H1 (cell line): Measurements from ENCODE around the gene CDKL5. TPM values are rescaled to one million over a fixed set of nuclear protein-coding genes. Genes with fewer than 3 reads are reported as not detected.
"Not testable (repeated sequence)": the region's sequence is repeated elsewhere in the genome, so short reads cannot be mapped to it uniquely, and the experiment has no call there.

Source experiments
- CTCF ChIA-PET: fragments of 300-600 bp; sonication (Branson Sonifier 250); formaldehyde crosslinking; loops from one replicate; lab custom pipeline; 2021; ENCODE audit not compliant: partially characterized antibody; lab: Charles Lee
- POLR2A ChIA-PET: fragments of 300-600 bp; sonication (Branson Sonifier 250); formaldehyde crosslinking; loops from one replicate; lab custom pipeline; 2021; ENCODE audit warnings: inconsistent platforms; ENCODE audit not compliant: partially characterized antibody; lab: Charles Lee
- DNase-seq, 2 experiments: peaks; one replicate each; pipeline versions ENCODE4 v3.0.0 to v3.0.0-alpha.2; 2010 to 2022; ENCODE audit warnings: low spot score in 2 of 2, low read depth in 1 of 2, mixed read lengths in 1 of 2
- FAIRE-seq: peaks from 2 replicates; lab custom pipeline; 2011; peaks lifted over from hg19 to GRCh38; lab: Jason Lieb, UNC
- H2AFZ ChIP-seq: 2 replicates; pipeline ENCODE4 v1.8.1; 2012; ENCODE audit warnings: low read length, inconsistent platforms
- H2AK5ac ChIP-seq: 2 replicates; pipeline ENCODE4 v1.6.1; 2013; ENCODE audit warnings: low read depth, low read length
- H2BK120ac ChIP-seq: replicated peaks from 2 replicates; pipeline ENCODE3; 2013; ENCODE audit warnings: low read depth, low read length, inconsistent platforms
- H2BK12ac ChIP-seq: 2 replicates; pipeline ENCODE4 v1.6.1; 2013; ENCODE audit warnings: low read depth, low read length
- H2BK15ac ChIP-seq: 2 replicates; pipeline ENCODE4 v1.6.1; 2013; ENCODE audit warnings: low read length
- H2BK20ac ChIP-seq: 2 replicates; pipeline ENCODE4 v1.6.1; 2013; ENCODE audit warnings: low read length
- H2BK5ac ChIP-seq: 2 replicates; pipeline ENCODE4 v1.6.1; 2013; ENCODE audit warnings: low read depth, low read length
- H3K14ac ChIP-seq: 2 replicates; pipeline ENCODE4 v1.6.1; 2013; ENCODE audit warnings: inconsistent platforms; ENCODE audit not compliant: insufficient read length
- H3K18ac ChIP-seq: 2 replicates; pipeline ENCODE4 v1.6.1; 2013; ENCODE audit warnings: low read length; ENCODE audit errors: extremely low read depth
- H3K23ac ChIP-seq: 2 replicates; pipeline ENCODE4 v1.6.1; 2013; ENCODE audit warnings: inconsistent platforms; ENCODE audit not compliant: insufficient read length
- H3K23me2 ChIP-seq: 2 replicates; pipeline ENCODE4 v1.6.1; 2013; ENCODE audit warnings: low read depth, low read length
- H3K27ac ChIP-seq: 2 replicates; pipeline ENCODE4 v1.6.1; 2011; ENCODE audit warnings: low read depth, low read length, inconsistent platforms
- H3K27me3 ChIP-seq, 4 experiments: replicated peaks in 1 of 4; 1 replicate in 1 of 4; 2 replicates in 3 of 4; pipeline versions ENCODE4 v1.6.1 to v1.8.1; 2011 to 2013; ENCODE audit warnings: low read length in 3 of 4, mild to moderate bottlenecking in 3 of 4, inconsistent platforms in 2 of 4, mixed read lengths in 2 of 4, moderate library complexity in 1 of 4; ENCODE audit not compliant: control insufficient read depth in 3 of 4, insufficient read depth in 3 of 4; ENCODE audit errors: extremely low read depth in 1 of 4
- H3K36me3 ChIP-seq, 4 experiments: 2 replicates each; pipeline versions ENCODE4 v1.6.1 to v1.8.1; 2011 to 2013; ENCODE audit warnings: mild to moderate bottlenecking in 4 of 4, low read length in 3 of 4, moderate library complexity in 2 of 4, control low read depth in 1 of 4, inconsistent platforms in 1 of 4; ENCODE audit not compliant: insufficient read depth in 4 of 4, control insufficient read depth in 2 of 4
- H3K4ac ChIP-seq: replicated peaks from 2 replicates; pipeline ENCODE3; 2013; ENCODE audit warnings: low read length, low read depth, mixed read lengths, inconsistent platforms; ENCODE audit not compliant: insufficient read length
- H3K4me1 ChIP-seq, 4 experiments: replicated peaks in 1 of 4; 1 replicate in 1 of 4; 2 replicates in 3 of 4; pipeline versions ENCODE4 v1.6.1 to v1.8.1; 2011 to 2013; ENCODE audit warnings: low read length in 3 of 4, inconsistent platforms in 2 of 4, mixed read lengths in 1 of 4; ENCODE audit not compliant: insufficient read depth in 4 of 4, control insufficient read depth in 3 of 4
- H3K4me2 ChIP-seq, 2 experiments: 2 replicates each; pipeline versions ENCODE4 v1.6.1 to v1.8.1; 2011 to 2013; ENCODE audit warnings: low read depth in 2 of 2, low read length in 2 of 2, control low read depth in 1 of 2, inconsistent platforms in 1 of 2, mild to moderate bottlenecking in 1 of 2; ENCODE audit not compliant: insufficient read depth in 1 of 2
- H3K4me3 ChIP-seq, 4 experiments: fragments of 200-600, 300-600 bp in 1 of 4; sonication (generic), shearing (Covaris generic), sonication (Bioruptor Twin) in 1 of 4; 2 replicates each; pipeline versions ENCODE4 v1.5.1 to v1.8.1; 2011 to 2016; ENCODE audit warnings: low read length in 4 of 4, low read depth in 3 of 4, control low read depth in 2 of 4, inconsistent platforms in 2 of 4, mild to moderate bottlenecking in 2 of 4, mixed read lengths in 1 of 4, moderate library complexity in 1 of 4; ENCODE audit not compliant: insufficient read depth in 2 of 4; ENCODE audit errors: extremely low read depth in 1 of 4
- H3K56ac ChIP-seq: replicated peaks from 2 replicates; pipeline ENCODE3; 2013; ENCODE audit warnings: low read depth, mild to moderate bottlenecking, mixed read lengths, low read length, inconsistent platforms; ENCODE audit not compliant: insufficient read length
- H3K79me1 ChIP-seq: 2 replicates; pipeline ENCODE4 v1.6.1; 2013; ENCODE audit warnings: low read depth, low read length, control low read depth
- H3K79me2 ChIP-seq, 2 experiments: 2 replicates each; pipeline versions ENCODE4 v1.6.1 to v1.8.1; 2012 to 2013; ENCODE audit warnings: low read length in 2 of 2, mild to moderate bottlenecking in 2 of 2, inconsistent platforms in 1 of 2; ENCODE audit not compliant: insufficient read depth in 2 of 2, control insufficient read depth in 1 of 2
- H3K9ac ChIP-seq, 4 experiments: replicated peaks in 1 of 4; 1 replicate in 1 of 4; 2 replicates in 3 of 4; pipeline versions ENCODE4 v1.6.1 to v1.8.1; 2011 to 2013; ENCODE audit warnings: low read depth in 3 of 4, low read length in 3 of 4, control low read depth in 2 of 4, mild to moderate bottlenecking in 2 of 4, moderate library complexity in 2 of 4, inconsistent platforms in 1 of 4; ENCODE audit errors: extremely low read depth in 1 of 4
- H3K9me3 ChIP-seq, 2 experiments: 2 replicates each; pipeline versions ENCODE4 v1.6.1 to v1.8.1; 2012 to 2013; ENCODE audit warnings: mild to moderate bottlenecking in 2 of 2, moderate library complexity in 2 of 2, control low read depth in 1 of 2, inconsistent platforms in 1 of 2, low read depth in 1 of 2, low read length in 1 of 2, mixed read lengths in 1 of 2; ENCODE audit not compliant: insufficient read depth in 2 of 2
- H4K20me1 ChIP-seq, 2 experiments: replicated peaks in 1 of 2; 2 replicates each; pipeline versions ENCODE3 to v1.8.1; 2011 to 2013; ENCODE audit warnings: inconsistent platforms in 2 of 2, low read length in 2 of 2, mild to moderate bottlenecking in 1 of 2; ENCODE audit not compliant: insufficient read depth in 2 of 2, control insufficient read depth in 1 of 2
- H4K5ac ChIP-seq: 2 replicates; pipeline ENCODE4 v1.6.1; 2013; ENCODE audit warnings: low read length, low read depth, mixed read lengths, inconsistent platforms; ENCODE audit not compliant: insufficient read length
- H4K8ac ChIP-seq: 2 replicates; pipeline ENCODE4 v1.8.0; 2013; ENCODE audit warnings: mild to moderate bottlenecking, moderate library complexity, low read length, inconsistent platforms; ENCODE audit not compliant: insufficient read depth; ENCODE audit errors: extremely low read depth
- H4K91ac ChIP-seq: replicated peaks from 2 replicates; pipeline ENCODE3; 2013; ENCODE audit warnings: low read length, mixed read lengths, inconsistent platforms; ENCODE audit not compliant: insufficient read length
- WGBS, 2 experiments: shearing (Covaris generic) in 1 of 2; methylation state at CpG; one replicate each; pipeline versions ENCODE4 v1.1.6 to v1.1.7; 2013 to 2015; ENCODE audit warnings: low lambda C conversion rate in 2 of 2, mixed read lengths in 2 of 2, inconsistent platforms in 1 of 2, low coverage in 1 of 2, missing lambda C conversion rate in 1 of 2; ENCODE audit not compliant: insufficient replicate concordance in 2 of 2, insufficient coverage in 1 of 2, insufficient read length in 1 of 2; ENCODE audit errors: extremely low coverage in 1 of 2, missing lambda C conversion rate in 1 of 2; 5-methylcytosine and 5-hydroxymethylcytosine counted together
- polyA plus RNA-seq, 7 experiments: library from polyadenylated mRNA; depleted of rRNA in 3 of 7; stranded (reverse) in 5 of 7; unstranded in 2 of 7; fragments of >200 nt in 5 of 7; fragments of 200-250 nt in 2 of 7; gene quantifications; 1 replicate in 5 of 7; 2 replicates in 1 of 7; 4 replicates in 1 of 7; pipeline versions ENCODE4 v1.2.1 to v1.2.3, GENCODE V29; 2011 to 2013; ENCODE audit warnings: missing spikeins in 2 of 7, mixed read lengths in 2 of 7
- total RNA-seq: library from RNA; stranded (reverse); fragmentation: NEBNext Ultra II Directional; extraction: Animal tissue kit (Norgen Biotek cat#: 25700); gene quantifications from 2 replicates; pipeline ENCODE4 v1.2.1, GENCODE V29; 2021

Gene CDKL5
- total and polyA plus RNA-seq, 2 of the 8 experiments (the other 6 are each of a cell fraction or from before 2014, with no cell fraction given) = 5.5 to 15.6 TPM

- POLR2A ChIA-PET, FAIRE-seq, DNase-seq, H3K27me3 ChIP-seq, H2BK5ac ChIP-seq, H3K18ac ChIP-seq, H4K5ac ChIP-seq, H2BK12ac ChIP-seq, H3K9me3 ChIP-seq, H2BK15ac ChIP-seq, H2AK5ac ChIP-seq, H3K56ac ChIP-seq, H3K79me2 ChIP-seq, H2AFZ ChIP-seq, CTCF ChIA-PET, H4K20me1 ChIP-seq, H3K9ac ChIP-seq, H3K23ac ChIP-seq, H3K23me2 ChIP-seq, H3K4me3 ChIP-seq, H3K79me1 ChIP-seq, H2BK20ac ChIP-seq, H4K8ac ChIP-seq, H4K91ac ChIP-seq, H3K4ac ChIP-seq, H3K14ac ChIP-seq, H3K4me1 ChIP-seq, H2BK120ac ChIP-seq, H3K27ac ChIP-seq, H3K4me2 ChIP-seq: not testable (repeated sequence)
- no CpG with 5 or more reads among the region's 1 CpG for WGBS, 2 experiments
- peaks cover 0 to 11% (median 2%) of the 10 kb centered on the region in 4 experiments; a peak in 3 of 8 replicates for H3K36me3 ChIP-seq
Measured at GRCh38 chrX:18589292-18589691, 163.9 kb downstream of the CDKL5 start.
